GM21381 (cell line): ENCODE measurements around the gene ZFPM1.

ENCODE experiments used
- ATAC-seq: cut with Tn5 transposase; IDR thresholded peaks from one replicate; pipeline ENCODE4 v1.9.1; 2021; ENCODE audit warnings: mild to moderate bottlenecking, moderate library complexity; ENCODE audit not compliant: unreplicated experiment

ZFPM1 gene

DNA sequence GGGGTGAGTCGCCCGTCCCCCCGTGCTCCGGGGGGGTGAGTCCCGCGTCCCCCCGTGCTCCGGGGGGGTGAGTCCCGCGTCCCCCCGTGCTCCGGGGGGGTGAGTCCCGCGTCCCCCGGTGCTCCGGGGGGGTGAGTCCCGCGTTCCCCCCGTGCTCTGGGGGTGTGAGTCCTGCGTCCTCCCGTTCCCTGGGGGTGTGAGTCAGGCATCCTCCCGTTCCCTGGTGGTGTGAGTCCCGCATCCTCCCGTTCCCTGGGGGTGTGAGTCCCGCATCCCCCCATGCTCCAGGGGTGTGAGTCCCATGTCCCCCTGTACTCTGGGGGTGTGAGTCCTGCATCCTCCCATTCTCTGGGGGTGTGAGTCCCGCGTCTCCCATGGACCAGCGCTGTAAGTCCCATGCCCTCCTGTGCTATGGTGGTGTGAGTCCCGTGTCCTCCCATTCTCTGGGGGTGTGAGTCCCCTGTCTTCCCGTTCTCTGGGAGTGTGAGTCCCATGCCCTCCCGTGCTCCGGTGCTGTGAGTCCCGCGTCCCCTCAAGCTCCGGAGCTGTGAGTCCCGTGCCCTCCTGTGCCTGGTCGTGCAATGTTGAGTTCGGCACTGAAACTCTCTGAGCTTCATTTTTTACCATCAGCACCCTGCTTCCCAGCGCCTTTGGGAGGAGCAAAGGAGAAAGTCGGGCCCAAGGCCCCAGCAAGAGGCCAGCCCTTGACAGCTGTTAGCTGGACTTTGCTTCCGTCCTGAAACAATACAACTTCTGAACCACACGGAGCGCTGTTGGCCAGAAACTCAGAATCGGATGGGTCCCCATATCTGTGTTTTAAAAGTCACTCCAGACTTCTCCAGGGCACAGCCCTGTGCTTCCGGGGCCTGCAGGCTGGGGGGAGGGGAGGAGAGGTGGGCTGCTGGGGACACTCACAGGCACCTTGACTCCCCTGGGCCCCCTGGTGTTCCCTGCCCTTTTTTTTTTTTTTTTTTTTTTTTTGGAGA lies 105.7 kb downstream of the ZFPM1 start:
- no peak for ATAC-seq

- no peak for ATAC-seq
These were observed 107.8 kb downstream of the ZFPM1 start for GRCh38 chr16:88560714-88561484.

- no peak for ATAC-seq
These were observed 108.6 kb downstream of the ZFPM1 start for GRCh38 chr16:88561485-88562359.

DNA sequence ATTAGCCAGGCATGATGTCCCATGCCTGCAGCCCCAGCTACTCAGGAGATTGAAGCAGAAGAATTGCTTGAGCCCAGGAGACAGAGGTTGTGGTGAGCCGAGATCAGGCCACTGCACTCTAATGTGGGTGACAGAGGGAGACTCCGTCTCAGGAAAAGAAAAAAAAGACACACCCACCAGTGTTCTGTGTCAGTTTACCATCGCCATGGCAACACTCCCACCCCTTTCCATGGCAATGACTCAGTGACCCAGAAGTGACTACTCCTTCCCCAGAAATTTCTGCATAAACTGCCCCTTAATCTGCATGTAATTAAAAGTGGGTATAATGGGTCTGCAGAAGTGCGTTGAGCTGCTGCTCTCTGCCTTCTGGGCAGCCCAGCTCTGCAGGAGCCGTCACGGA lies 113.1 kb downstream of the ZFPM1 start:
- no peak for ATAC-seq

DNA sequence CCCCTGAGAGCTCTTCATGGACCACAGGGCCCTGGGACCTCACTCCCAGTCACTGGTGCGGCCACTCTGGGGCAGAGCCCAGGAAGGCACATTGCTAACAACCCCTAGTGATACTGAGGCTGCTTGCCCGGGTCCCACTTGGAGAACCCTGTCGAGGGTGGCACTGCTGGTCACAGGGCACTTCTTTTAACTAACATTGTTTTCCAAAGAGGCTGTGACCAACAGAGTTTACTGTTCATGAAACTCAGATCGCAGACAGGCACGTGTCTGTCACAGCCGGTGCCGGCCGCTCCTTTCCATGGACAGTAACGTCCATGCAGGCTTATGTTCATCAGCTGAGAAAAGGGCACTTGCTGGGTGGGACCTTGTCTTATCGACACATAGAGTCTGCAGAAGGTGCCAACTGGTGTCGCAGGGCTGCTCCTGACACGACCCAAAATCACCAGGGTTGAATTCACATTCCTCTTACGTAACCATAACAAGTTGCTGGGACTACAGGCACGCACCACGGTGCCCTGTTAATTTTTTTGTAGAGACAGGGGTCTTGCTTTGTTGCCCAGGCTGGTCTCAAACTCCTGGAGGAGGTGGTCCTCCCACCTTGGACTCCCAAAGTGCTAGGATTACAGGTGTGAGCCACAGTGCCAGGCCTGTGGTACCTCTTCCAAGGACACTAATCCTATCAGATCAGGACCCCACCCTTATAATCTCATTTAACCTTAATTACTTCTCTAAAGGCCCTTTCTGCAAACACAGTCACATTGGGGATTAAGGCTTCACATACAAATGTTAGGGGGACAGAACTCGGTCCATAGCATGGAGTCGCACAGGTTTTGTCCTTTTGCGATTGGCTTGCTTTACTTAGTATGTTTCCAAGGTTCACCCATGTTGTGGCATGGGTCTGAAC lies 115.9 kb downstream of the ZFPM1 start:
- no peak for ATAC-seq

DNA sequence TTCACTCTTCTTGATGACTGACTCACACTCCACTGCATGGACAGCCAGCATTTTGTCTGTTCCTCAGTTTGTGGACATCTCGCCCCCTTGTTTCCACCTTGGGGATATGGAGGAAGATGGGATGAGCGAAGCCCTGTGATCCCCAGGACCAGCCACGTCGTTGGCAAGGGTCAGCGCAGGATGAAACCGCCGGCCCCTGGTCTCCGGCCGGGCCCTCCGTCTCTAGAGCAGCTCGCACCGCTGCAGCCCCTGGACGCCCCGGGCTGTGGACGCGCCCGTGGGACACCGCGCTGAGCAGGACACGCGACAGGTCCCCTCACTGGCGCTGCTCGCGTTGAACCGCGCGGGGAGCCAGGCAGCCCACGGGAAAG lies 116.5 kb downstream of the ZFPM1 start:
- peak; percentile 14 for ATAC-seq

GRCh38 chr16:88569985-88570690 lies 117.1 kb downstream of the ZFPM1 start, which contains the start of gene ZC3H18:
Gene ZC3H18, plus strand, starts transcription at chr16:88570403. Its CDS starts 6,721 bp downstream, at chr16:88577124.
- ATAC-seq, result peak; percentile 82

- ATAC-seq, result no peak
These were observed 117.6 kb downstream of the ZFPM1 start for GRCh38 chr16:88570691-88571092.

GRCh38 chr16:88575251-88575650 lies 122.2 kb downstream of the ZFPM1 start:
- no peak for ATAC-seq

GRCh38 chr16:88576307-88576706 lies 123.2 kb downstream of the ZFPM1 start:
- no peak for ATAC-seq

- ATAC-seq, result no peak
These were observed 124.1 kb downstream of the ZFPM1 start for GRCh38 chr16:88577166-88577565.

DNA sequence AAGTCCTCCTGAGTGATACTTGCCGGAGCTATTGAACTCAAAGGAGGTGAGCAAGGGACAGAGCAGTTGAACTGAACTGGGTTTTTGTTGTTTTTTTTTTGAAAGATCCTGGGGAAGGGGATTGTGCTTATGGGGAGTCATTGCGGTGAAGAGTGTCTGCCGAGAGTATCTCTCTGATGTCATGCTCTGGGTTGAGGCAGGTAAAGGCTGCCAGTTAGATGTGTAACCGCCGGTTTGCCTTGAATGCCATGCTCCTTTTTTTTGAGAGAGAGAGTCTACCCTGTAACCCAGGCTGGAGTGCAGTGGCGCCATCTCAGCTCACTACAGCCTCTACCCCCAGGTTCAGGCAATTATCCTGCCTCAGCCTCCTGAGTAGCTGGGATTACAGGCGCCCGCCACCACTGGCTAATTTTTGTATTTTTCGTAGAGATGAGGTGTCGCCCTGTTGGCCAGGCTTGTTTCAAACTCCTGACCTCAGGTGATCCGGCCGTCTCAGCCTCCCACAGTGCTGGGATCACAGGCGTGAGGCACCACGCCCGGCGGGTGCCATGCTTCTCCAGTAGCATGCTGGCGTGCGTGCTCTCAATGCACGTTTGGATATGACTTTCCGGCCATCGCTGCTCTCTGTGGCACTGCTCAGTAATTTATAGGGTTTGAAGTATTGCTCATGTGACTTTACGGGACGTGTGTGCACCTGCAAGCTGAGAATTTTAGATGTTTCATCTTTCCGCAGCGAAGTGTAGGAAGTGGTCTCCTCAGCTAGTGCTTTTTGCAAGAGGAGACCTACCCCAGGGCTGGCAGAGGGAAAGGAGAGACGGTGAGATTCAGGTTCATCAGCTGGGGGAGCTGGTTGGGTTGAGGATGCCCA lies 125.6 kb downstream of the ZFPM1 start:
- ATAC-seq, result no peak

DNA sequence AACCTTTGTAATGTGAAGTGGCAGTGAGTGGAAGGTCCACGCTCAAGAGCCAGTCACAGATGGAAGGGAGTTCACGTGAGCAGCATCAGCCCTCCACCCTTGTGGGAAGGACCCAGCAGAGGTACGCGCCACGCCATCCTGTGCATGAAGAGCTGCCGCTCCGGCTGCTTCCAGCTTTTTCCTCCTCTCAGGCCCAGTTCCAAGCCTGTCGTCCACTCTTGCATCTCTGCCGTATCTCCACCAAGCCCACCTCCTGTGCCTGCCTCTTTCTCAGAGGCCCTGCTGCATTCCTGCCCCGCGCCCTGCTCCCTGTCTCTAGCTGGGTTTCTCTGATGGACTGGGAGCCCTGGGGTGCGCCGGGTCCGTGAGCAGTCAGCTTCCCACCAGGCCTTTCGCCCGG lies 127.3 kb downstream of the ZFPM1 start:
- no peak for ATAC-seq

- no peak for ATAC-seq
These were observed 128.0 kb downstream of the ZFPM1 start for GRCh38 chr16:88581033-88581432.

GRCh38 chr16:88582912-88583575 lies 130.0 kb downstream of the ZFPM1 start:
- ATAC-seq, result no peak

GRCh38 chr16:88584676-88585075 lies 131.6 kb downstream of the ZFPM1 start:
- ATAC-seq, result no peak

DNA sequence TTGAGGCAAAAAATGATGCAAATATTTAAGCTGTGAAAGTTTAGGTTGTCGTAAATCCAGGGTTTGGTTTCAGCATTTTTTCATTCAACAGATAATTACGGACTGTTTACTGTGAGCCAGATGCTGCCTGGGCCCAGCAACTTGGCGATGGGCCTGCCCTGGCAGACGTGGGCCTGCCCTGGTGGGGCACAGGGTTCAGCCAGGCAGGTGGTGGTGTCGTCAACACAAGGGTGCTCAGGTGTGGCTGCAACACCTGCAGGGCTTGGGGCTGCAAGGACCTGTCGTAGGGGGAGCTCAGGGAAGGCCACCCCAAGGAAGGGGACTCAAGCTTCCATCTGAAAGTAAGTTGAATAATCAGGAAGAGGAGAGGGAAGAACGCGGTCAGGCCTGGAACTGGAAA lies 132.2 kb downstream of the ZFPM1 start:
- no peak for ATAC-seq
